Suprapubic skin (tissue), 3 donors: ENCODE measurements around the gene OR52I2.

Experiments
- EP300 ChIP-seq: sonication (generic); formaldehyde crosslinking; IDR thresholded peaks from one replicate; pipeline ENCODE4 v1.6.1; 2017; ENCODE audit warnings: antibody characterized with exemption
- TF ChIP-seq, protein P1 (sequence below), 2 donors: fragments of 200-600 bp in 1 of 2; fragments of 450-650 bp in 1 of 2; sonication (generic) in 1 of 2; IDR thresholded peaks; one replicate each; pipeline ENCODE4 v1.5.1; 2016 to 2019; ENCODE audit warnings: antibody characterized with exemption in 2 of 2, mild to moderate bottlenecking in 1 of 2, moderate library complexity in 1 of 2

GRCh38 chr11:4642043-4642442, 60.5 kb downstream of the OR52I2 start:
- TF ChIP-seq, protein P1, sequence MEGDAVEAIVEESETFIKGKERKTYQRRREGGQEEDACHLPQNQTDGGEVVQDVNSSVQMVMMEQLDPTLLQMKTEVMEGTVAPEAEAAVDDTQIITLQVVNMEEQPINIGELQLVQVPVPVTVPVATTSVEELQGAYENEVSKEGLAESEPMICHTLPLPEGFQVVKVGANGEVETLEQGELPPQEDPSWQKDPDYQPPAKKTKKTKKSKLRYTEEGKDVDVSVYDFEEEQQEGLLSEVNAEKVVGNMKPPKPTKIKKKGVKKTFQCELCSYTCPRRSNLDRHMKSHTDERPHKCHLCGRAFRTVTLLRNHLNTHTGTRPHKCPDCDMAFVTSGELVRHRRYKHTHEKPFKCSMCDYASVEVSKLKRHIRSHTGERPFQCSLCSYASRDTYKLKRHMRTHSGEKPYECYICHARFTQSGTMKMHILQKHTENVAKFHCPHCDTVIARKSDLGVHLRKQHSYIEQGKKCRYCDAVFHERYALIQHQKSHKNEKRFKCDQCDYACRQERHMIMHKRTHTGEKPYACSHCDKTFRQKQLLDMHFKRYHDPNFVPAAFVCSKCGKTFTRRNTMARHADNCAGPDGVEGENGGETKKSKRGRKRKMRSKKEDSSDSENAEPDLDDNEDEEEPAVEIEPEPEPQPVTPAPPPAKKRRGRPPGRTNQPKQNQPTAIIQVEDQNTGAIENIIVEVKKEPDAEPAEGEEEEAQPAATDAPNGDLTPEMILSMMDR (IDR thresholded peaks at IDR 0.05): no peak
- no peak for TF ChIP-seq EP300
